B cell (primary cell): Measurements from ENCODE around the gene USP34.

Experiments used
- CTCF ChIP-seq: fragments of 200-600 bp; IDR thresholded peaks from one replicate; pipeline ENCODE4 v1.8.0; 2022; ENCODE audit warnings: antibody characterized with exemption, mild to moderate bottlenecking
- EZH2 ChIP-seq: IDR thresholded peaks from 2 replicates; pipeline ENCODE4 v1.6.1; 2012; ENCODE audit warnings: borderline replicate concordance, low read depth, mild to moderate bottlenecking, moderate library complexity, low read length; ENCODE audit not compliant: insufficient read depth, poor library complexity, severe bottlenecking

GRCh38 chr2:61363580-61363979 is 107.3 kb downstream of the USP34 start:
- no peak for TF ChIP-seq CTCF
- no peak for TF ChIP-seq EZH2
